Measurements from ENCODE around the gene AGPAT2.

The AGPAT2 gene

DNA sequence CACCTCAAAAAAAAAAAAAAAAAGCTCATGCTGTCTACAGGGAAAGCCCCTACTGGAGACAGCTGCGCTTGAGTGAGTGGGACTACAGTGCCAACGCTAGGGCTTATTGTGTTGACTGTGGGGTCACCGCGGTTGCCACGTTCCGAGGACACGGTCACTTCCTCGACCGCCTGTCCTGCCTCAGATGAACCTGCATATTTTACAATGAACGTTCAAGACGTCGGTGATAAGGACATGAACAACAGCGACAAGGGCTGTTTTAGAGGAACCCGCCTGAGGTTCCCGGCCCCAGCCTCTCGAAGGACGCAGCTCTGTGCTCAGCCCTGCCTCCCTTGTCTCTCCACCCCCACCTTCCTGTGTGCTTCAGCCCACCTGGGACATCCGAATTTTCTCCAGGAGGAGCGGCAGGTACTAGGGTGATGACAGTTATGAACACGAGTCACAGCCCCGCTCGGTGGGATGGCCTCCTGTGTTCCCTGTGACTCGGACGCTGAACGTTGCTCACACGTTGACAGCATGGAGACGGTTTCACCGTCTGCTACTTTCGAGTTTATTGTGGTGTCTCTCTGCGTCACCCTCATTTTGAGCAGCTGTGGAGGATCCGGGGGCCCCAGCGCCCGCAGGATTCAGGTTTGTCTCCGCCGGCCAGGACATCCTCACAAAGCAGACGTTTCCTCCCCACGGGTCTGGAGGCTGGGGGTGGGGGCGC is 13.9 kb upstream of the AGPAT2 start:
- DNase-seq = no peak

DNA sequence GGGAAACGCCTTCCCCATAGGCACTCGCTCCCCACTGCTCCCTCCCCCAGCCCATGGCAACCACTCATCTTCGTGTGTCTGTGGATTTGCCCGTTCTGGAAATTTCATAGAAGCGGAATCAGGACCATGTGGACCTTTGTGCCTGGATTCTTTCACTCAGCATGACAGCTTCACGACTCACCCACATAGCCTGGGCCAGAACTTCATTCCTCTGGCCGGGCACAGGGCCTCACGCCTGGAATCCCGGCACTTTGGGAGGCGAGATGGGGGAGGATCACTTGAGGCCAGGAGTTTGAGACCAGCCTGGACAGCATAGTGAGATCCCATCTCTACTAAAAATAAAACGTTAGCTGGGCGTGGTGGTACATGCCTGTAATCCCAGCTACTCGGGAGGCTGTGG is 13.0 kb upstream of the AGPAT2 start:
- no peak for DNase-seq

DNA sequence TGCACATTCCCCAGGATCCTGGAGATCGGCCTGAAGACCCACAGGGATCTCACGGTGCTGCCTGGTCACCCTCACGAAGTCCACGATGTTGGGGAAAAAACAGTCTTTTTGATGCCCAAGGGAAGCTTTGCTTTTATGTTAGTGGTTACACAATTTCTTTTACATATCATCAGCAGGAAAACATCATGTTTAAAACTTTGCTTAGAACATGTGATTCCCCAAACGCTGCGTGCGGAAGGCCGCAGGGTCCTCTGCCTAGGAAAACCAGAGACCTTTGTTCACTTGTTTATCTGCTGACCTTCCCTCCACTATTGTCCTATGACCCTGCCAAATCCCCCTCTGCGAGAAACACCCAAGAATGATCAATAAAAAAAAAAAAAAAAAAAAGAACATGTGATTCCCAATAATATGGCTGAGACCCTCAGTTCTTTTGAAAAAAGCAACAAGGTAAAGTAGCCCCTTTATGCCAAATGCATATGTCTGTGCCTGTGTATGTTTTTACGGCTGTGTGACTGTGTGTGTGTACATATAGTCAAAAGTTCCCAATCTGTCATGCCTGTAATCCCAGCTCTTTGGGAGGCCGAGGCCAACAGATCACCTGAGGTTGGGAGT is 11.5 kb upstream of the AGPAT2 start:
- DNase-seq = no peak

DNA sequence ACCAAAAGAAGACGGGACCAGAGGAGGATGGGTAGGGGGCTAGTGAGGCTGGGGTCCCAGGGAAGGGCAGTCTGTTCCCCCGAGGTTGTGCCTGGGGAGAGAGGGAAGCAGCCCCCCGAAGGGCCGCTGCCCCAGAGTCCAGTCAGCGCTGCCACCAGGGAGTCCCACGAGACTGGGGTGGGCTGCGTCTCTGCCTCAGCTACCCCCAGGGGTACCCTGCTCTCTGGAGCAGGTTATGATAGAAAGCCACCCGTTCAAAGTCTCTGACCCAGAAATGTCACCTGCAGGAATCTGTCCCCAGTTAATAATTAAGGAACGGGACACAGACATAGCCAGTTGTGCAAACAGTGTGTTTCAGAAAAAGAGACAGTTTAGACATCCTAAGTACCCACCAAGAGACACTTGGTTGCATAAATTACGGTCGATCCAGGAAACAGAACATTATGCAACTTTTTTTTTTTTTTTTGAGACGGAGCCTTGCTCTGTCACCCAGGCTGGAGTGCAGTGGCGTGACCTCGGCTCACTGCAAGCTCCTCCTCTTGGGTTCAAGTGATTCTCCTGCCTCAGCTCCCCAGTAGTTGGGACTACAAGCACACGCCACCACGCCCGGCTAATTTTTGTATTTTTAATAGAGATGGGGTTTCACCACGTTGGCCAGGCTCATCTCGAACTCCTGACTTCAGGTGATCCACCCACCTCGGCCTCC is 10.7 kb upstream of the AGPAT2 start:
- no peak for DNase-seq

DNA sequence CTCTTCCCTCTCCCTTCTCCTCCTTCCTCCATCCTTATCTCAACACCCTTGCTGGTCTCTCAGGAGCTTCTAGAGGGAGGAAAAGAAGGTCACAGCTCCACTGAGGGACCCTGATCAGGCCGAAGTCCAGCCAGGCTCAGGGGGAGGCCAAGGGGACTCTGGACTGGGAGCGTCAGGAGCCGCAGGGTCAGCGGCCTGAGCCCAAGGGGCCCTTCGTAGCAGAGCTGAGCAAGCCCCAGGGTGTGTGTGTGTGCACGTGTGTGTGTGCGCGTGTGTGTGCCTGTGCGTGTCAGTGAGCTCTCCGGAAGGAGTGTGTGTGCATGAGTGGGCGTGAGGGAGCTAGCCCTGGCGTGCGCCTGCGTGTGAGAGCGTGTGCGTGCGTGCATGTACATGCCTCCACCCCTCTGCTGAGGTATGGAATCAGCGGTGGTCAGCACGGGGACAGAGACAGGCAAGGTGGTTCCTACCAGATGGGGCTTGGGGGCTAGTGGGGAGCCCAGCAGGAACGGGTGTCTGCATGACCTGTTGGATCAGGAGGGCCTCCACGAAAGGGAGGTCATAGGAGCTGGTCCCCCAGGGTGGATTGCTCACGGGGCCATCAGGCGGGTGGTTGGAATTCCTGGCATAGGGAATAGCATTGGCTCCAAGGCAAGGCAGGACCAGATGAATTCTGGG is 10.0 kb upstream of the AGPAT2 start:
- no peak for DNase-seq

DNA sequence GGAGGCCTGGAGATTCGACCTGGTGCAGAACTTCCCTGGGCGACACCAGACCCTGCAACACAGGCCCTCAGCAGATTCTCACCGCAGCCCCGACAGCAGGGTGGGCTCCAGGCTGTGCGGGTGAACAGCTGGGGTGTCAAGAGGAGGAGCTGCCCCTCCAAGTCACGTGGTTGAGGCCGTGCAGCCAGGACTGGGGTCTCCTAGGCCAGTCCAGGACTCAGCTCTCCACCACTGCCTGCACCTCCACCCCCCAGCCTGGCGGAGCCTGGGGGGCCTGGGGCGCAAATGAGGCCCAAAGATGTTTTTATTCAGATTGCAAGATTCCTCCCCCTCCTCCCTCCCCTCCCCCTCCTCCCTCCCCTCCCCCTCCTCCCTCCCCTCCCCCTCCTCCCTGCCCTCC is 9.2 kb upstream of the AGPAT2 start:
- DNase-seq = no peak

DNA sequence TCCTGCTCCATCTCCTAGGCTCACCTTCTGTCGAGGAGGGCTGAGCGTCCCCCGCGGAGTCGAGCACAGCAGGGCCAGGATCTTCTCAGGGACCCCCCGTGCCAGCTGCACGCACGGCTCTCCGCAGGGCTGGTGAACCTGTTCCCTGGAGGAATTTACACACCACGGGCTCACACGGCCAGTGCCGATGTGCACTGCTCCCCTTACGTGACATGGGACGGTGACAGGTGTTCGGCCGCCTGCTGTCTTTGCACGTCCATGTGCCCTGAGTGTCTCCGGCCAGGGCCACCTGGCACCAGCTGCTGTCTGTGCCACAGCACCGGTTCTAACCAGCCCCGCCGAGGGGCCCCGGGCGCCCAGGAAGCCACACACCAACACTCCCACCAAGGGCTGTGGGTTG is 8.7 kb upstream of the AGPAT2 start:
- no peak for DNase-seq

DNA sequence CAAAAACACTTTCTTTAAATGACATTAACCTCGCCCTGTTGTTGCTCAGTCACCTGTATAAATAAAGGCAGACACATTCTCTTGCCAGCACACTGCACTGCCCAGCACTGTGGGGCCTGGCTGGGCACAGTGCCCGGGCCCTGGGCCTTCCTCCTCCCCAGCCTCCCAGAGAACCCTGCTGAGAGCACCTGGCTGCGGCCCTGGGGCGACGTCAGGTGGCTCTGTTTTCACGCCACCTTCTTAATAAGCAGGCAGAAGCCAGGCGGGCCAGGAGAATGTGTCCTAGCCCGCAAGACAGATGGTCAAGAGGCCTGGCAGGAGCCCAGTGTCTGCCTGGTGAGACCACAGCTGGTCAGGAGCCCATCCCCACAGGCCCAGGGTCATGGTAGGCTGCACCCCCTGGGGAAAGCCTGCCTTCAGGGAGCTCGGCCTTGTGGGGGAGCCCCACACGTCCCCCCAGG is 8.2 kb upstream of the AGPAT2 start:
- no peak for DNase-seq

DNA sequence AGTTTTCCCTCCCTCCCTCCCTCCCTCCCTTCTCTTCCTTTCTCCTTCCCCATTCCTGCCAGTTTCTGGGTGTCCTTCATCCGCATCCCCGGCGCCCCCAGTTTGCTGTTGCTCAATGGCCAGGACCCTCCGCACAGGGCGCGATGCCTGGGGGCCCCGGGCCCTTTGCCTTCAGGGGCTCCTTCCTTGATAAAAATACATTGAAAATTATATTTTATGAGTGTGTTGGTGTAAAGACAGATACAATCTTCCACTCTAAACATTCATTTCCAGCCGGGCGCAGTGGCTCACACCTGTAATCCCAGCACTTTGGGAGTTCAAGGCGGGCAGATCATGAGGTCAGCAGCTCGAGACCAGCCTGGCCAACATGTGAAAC is 7.6 kb upstream of the AGPAT2 start:
- no peak for DNase-seq

DNA sequence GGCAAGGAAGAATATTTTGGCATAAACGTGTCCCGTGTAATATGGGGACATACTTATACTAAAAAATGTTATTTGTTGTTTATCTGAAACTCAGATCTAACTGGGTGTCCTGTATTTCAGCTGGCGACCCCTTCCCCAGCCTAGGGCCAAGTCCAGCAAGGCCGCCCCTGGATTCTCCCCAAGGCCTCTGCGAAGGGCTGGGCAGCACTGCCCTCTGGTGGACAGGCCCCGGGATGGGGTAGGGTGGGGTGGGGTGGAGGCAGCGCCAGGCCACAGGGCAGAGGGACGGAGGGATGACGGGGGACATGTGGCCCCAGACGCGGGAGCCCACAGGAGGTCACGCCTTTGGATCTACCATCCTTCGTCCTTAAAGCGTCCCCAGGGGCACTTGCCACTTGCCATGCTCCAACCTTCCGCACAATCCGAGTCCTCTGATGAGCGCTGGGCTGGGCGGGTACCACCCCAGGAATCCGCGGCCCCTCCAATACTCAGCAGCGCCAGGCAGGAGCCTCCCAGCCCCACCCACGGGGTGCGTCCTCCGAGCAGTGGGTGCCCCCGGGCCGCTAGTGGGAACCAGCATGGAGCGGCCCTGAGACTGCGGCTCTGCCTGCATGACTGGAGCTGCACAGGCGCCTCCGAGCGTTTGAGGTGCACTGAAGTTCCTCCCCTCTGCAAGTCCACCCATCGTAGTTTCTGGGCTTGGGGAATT is 7.1 kb upstream of the AGPAT2 start:
- no peak for DNase-seq

DNA sequence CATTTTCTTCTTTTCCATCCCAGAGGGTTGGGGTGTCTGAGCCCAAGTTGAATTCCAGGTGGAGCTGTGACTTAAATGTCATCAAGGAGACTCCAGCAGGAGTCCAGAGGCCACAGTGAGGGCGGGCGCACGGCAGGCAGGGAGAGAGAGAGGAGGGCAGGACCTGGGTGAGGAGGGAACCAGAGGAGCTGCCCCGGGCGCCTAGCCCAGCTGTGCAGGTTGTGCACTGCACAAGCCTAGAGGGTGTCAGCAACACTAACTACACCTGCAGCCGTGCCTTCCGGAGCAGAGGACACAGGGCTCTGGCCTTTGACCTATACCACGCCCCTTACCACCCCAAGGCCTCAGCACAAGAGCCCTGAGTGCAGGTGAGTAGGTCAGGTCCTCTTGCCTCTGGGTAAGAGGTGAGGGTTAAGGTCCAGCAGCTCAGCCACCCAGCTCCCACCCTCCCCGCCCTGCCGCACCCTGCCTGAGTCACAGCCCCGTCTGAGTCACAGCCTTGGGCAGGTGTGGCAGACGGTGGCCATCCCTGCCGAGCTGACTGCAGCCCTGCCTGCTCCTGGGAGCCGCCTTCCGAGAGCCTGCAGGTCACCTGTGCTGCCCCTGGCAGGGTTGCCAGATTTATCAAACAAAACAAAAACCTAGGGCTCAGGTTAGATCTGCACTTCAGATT is 6.4 kb upstream of the AGPAT2 start:
- no peak for DNase-seq

DNA sequence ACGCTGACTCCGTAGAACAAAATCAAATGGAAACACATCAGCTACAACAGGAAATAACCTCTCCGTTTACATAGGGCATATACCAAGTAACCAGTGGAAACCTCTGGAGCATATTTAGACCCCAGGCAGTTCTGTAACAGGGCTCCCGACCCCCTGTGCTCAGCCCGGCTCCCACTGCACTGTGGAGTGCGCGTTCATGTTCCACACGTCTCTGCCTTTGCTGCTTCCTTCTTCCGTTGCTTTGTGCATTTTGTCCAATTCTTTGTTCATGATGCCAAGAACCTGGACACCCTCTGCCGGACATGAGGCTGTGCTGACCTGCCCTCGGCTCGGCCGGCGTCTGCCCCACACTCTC is 5.9 kb upstream of the AGPAT2 start:
- DNase-seq = no peak

DNA sequence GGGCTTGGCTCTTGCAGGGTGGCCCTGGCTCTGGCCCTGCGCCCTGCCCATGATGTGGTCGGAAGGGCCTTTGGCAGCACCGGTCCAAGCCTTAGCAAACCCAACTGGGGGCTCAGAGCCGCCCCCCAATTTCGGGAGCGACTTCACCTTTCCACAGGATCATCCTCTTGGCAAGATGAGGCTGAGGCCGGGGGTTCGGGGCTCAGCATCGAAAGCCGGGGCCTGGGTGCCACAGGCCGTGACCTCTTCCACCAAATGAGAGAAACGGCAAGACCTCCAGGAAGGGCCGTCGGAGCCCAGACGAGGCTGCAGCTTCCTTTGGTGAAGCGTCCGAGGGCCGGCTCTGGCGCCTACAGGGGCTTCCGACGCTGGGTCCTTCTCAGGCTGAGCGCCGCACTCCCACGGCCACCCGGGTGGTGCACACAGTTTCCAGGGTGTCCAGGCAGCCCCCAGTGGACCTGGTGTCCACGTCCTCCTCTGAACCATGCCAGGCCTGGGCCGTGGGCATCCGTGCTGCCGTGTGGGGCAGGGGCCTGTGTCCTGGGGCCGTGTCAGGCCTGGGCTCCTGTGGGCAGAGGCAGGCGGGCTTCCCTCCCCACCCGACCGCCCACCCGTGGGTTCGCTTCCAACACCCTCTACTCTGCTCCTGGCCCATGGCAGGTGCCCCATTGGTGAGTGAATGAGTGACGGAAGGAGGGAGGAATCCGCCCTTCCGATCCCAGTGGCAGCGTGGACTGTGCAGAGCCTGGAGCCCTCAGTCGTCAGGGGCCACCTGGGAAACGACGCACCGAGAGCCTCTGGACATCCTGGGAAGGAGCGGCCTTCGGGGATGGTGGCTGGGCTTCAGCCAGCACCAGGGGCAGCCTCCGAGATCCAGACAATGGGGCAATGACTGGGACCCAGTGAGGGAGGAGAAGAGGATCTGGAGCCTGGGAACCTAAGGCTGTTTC is 5.2 kb upstream of the AGPAT2 start:
- no peak for DNase-seq

DNA sequence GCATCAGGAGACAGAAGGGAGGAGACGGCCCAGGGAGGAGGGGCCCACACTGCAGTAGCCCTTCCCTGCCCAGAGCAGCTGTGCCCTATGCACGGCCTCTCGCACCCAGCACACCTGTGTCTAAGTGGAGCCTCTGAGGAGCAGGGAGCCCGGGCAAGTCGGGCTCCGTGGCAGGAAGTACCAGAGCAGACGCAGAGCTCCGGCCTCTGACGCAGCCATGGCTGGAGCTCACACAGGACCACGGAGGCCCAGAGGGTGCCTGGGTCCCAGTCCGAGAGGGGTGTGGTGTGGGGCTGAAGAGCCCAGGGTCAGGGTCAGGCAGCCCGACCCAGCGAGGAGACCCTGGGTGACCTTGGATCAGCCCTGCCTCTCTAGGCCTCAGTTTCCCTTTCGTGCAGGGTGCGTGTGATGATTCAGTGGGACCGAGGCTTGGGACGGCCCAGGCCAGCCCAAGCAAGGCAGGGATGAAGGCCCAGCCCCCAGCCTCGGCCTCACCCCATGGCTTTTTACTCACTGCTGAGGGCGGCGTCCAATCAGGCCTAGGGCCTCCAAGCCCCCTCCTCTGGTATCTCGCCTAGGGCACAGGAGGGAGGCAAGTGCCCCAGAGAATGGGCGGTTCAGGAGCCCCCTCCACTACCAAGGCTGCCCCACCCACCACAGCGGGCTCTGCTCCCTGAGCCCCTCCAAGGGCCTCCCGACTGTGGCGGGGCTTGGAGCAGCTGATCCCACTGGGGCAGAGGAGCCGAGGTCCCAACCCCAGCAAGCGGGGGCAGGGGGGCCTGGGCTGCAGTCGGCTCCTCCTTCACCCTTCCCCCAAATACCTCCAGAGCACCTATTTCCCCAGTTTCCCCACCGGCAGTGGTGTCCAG is 4.3 kb upstream of the AGPAT2 start:
- DNase-seq = no peak

DNA sequence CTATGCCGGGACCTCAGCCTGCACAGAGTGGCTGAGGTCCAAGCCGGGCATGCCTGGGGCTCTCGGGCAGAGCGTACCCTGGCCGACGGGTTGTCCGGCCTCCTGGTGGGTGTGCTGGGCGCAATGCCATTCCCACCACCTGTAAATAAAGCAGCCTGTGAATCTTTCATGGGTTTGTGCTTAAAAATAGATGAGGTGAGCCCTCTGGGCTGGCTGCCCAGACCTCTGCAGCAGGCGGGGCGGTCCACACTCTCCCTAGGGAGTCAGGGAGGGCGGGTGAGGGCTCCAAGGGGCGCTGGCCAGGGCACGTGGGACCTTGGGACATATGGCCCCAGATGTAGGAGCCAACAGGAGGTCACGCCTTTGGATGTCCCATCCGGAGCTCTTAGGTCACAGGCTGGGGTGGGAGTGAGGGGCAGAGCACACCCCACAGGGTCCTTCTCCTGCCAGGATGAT is 3.6 kb upstream of the AGPAT2 start:
- no peak for DNase-seq

DNA sequence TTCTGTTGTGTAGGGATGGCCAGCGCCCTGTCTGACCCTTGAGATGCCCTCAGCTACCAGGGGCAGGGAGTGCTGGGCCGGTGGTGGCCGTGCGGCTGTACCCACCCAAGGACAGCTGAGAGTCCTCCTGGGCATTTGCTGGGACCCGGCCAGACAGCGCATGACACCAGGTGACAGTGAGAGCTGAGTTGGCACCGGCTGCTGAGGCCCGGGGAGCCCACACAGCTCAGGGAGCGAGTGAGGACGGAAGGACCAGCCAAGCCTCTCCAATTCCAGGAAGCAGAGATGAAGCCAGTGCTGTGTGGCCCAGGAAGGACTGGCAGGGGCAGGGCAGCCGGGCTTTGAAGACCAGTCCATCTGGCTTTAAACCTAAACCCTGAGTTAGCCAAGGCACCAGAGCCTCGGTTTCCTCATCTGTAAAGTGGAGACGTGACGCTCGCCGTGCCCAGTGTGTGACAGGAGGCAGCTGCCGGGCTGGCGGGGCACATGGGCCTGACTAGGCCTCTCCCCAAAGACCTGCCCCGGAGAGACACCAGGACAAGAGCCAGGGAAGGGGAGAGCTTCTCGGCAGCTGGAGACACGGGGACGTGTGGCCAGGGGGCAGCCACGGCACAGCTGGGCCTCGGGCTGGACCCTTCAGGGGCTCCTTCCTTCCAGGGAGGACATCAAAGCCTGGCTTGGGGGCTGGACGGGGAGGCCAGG is 3.0 kb upstream of the AGPAT2 start:
- DNase-seq = no peak

DNA sequence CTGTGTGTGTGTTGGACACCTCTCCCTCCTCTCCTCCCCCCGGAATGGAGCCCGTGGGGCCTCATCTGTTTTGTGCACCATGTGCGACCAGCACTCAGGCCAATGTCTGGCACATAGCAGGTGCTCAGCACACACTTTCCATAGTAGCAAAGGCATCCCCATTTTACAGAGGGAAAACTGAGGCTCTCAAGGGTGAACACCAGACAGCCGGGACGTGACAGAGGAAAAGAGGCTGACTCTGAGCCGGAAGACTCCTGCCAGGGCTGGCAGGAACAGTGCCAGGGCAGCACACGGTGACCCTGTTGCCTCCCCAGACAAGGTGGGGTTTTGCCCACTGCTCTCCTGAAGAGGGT is 1.8 kb upstream of the AGPAT2 start:
- DNase-seq = no peak

DNA sequence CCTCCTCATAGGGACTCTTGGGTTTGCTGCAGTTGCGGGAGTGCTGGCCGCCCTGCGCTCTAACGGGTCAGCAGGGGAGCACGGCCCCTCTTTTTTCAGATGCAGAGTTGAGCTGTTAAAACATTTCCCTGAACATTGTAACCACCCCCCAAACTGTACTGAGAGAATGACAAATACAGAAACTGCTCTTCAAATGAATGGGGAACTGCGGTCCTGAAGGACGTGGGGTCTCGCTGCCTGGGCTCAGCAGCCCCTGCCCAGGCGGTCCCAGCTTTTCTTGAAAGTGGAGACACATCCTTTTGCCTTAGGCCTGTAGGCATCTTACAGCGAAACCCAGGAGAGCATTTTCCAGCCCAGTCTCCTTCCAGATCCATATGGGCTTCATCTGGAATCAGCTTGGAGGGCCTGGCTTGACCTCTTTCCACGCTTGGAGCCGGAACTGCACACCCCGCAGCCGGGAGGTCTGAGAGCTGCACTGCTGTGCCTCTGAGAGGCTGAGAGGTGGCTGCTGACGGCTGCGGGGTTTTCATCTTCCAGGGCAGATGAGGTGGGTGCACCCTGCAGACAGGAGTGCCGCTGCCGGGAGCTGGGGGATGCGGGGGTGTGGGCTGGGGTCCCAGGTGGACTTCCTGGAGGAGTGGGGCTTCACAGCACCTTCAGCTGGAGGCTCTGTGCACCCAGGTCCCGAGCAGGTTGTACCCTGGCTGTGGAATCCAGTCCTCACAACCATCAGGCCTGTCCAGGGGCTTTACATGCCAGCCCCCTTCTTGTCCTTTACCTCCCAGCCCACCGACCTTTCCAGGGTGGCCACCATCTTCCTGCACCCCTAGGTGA is 1.2 kb upstream of the AGPAT2 start:
- no peak for DNase-seq

DNA sequence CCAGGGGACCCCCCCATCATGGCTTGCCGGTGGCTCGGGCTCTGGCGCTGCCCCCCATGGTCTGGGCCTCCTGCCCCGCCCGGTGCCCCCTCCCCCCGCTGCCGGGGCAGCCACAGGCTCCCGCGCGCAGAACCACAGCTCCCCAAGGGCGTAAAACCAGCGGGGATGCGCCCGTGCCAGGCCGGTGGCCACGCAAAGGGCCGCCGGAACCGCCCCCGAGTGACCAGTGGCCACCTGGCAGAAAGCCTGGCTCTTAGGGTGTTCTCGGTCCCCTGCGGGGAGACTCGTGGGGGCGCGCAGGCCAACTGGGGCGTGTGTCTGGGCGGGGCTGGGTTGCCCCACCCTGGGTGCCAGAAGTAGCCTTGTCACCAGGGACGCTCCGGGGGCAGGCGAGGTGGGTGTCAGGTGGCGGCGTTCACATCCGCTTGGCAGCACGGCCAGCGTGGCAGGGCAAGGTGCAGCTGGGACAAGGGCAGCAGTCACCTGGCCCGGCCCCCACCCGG is 515 bp upstream of the AGPAT2 start:
- no peak for DNase-seq
